K562 (cell line): ENCODE results near the gene RIPPLY3. TPM values are rescaled to one million over a fixed set of nuclear protein-coding genes. Genes with fewer than 3 reads are reported as not detected.

Experiments used
- AFF1 ChIP-seq, 2 experiments: fragments of 450-650 bp; IDR thresholded peaks; 2 replicates each; pipeline ENCODE4 v1.6.1; 2018; ENCODE audit warnings: mild to moderate bottlenecking in 2 of 2, low read depth in 1 of 2; ENCODE audit not compliant: partially characterized antibody in 2 of 2
- FOXP1 ChIP-seq: sonication (generic); formaldehyde crosslinking; IDR thresholded peaks from 2 replicates; pipeline ENCODE4 v1.8.0; 2022; ENCODE audit warnings: mild to moderate bottlenecking, missing genetic modification reagents
- GTF2E2 ChIP-seq: fragments of 200-800 bp; sonication (Bioruptor generic); IDR thresholded peaks from 2 replicates; pipeline ENCODE4 v1.6.1; 2016; ENCODE audit warnings: missing genetic modification characterization, missing compliant biosample characterization
- MCM7 ChIP-seq, 2 experiments: fragments of 450-650 bp; IDR thresholded peaks; 2 replicates each; pipeline ENCODE4 v1.6.1; 2016 to 2018
- MGA ChIP-seq: fragments of 450-650 bp; IDR thresholded peaks from 2 replicates; pipeline ENCODE4 v1.6.1; 2016; ENCODE audit warnings: mild to moderate bottlenecking, moderate library complexity
- RCOR1 ChIP-seq, 2 experiments: IDR thresholded peaks; 2 replicates each; pipeline ENCODE4 v1.6.1; 2012; ENCODE audit warnings: low read depth in 2 of 2, low read length in 2 of 2, borderline replicate concordance in 1 of 2, improper control_type of control experiment in 1 of 2
- polyA plus RNA-seq, 8 experiments: library from polyadenylated mRNA; depleted of rRNA in 4 of 8; stranded (reverse) in 5 of 8; unstranded in 3 of 8; fragments of >200 nt; fragmentation: Nextera tagmentation in 2 of 8; fragmentation: Illumina TruSeq in 1 of 8; extraction: Ambion mirVana in 2 of 8; extraction: Trizol in 1 of 8; gene quantifications; 2 replicates each; pipeline versions ENCODE4 v1.2.1 to v1.2.3, GENCODE V29; 2011 to 2014; ENCODE audit warnings: inconsistent platforms in 1 of 8, missing spikeins in 1 of 8
- total RNA-seq, 7 experiments: library from RNA; depleted of rRNA in 6 of 7; stranded (reverse); fragments of >200 nt in 6 of 7; fragmentation: Illumina TruSeq in 2 of 7; extraction: Trizol in 2 of 7; gene quantifications; 2 replicates each; pipeline versions ENCODE4 v1.2.1 to v1.2.3, GENCODE V29; 2011 to 2021; ENCODE audit warnings: low replicate concordance in 1 of 7

The RIPPLY3 gene
- total and polyA plus RNA-seq, 9 of the 15 experiments (the other 6 are each of a cell fraction or from before 2014, with no cell fraction given): not detected

GRCh38 chr21:36989199-36989698 lies 17.3 kb upstream of the RIPPLY3 start (continued):
- TF ChIP-seq GTF2E2 (tag): peak; percentile 69; the same call in 1 of the 2 replicates
- TF ChIP-seq MGA: peak; percentile 99
- TF ChIP-seq AFF1 (IDR thresholded peaks at IDR 0.05; ENCODE audit: low read depth in 1 of 2, partially characterized antibody in 2 of 2): peak; percentile 41 to 77
- TF ChIP-seq FOXP1 (CRISPR knock-in tag): 0 out of 2 replicates have a peak, but pooled peaks have one; percentile 1
- TF ChIP-seq MCM7 (IDR thresholded peaks at IDR 0.05): peak in 1 of 2 experiments; percentile 67; a peak in 1 of 4 replicates
- peak in 1 of 2 experiments; percentile 43; a peak in 1 of 4 replicates for TF ChIP-seq RCOR1 (IDR thresholded peaks at IDR 0.05; ENCODE audit: borderline replicate concordance in 1 of 2, low read depth in 2 of 2, low read length in 2 of 2)
